ENCODE measurements around the gene SPOCK3.

GRCh38 chr4:166723532-166724140 lies 510.7 kb downstream of the SPOCK3 start:
- TF ChIP-seq, protein P1, sequence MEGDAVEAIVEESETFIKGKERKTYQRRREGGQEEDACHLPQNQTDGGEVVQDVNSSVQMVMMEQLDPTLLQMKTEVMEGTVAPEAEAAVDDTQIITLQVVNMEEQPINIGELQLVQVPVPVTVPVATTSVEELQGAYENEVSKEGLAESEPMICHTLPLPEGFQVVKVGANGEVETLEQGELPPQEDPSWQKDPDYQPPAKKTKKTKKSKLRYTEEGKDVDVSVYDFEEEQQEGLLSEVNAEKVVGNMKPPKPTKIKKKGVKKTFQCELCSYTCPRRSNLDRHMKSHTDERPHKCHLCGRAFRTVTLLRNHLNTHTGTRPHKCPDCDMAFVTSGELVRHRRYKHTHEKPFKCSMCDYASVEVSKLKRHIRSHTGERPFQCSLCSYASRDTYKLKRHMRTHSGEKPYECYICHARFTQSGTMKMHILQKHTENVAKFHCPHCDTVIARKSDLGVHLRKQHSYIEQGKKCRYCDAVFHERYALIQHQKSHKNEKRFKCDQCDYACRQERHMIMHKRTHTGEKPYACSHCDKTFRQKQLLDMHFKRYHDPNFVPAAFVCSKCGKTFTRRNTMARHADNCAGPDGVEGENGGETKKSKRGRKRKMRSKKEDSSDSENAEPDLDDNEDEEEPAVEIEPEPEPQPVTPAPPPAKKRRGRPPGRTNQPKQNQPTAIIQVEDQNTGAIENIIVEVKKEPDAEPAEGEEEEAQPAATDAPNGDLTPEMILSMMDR (IDR thresholded peaks at IDR 0.05), result no peak
- TF ChIP-seq BCL3 (IDR thresholded peaks at IDR 0.05) (no peak), RAD21 (conservative IDR thresholded peaks at IDR 0.05 in 1 of 2, IDR thresholded peaks at IDR 0.05 in 1 of 2) (no peak), KDM1A (IDR thresholded peaks at IDR 0.05; ENCODE audit: low read depth) (no peak), GATA3 (IDR thresholded peaks at IDR 0.05; ENCODE audit: borderline replicate concordance) (no peak), HOXA7 (CRISPR knock-in tag; IDR thresholded peaks at IDR 0.05) (no peak), POLR2A (IDR thresholded peaks at IDR 0.05; ENCODE audit: low read length) (no peak), HOXB5 (CRISPR knock-in tag; IDR thresholded peaks at IDR 0.05) (no peak), EP300 (IDR thresholded peaks at IDR 0.05) (no peak), MAZ (IDR thresholded peaks at IDR 0.05; ENCODE audit: borderline replicate concordance, low read depth, low read length) (no peak)
- TF ChIP-seq, protein P2, sequence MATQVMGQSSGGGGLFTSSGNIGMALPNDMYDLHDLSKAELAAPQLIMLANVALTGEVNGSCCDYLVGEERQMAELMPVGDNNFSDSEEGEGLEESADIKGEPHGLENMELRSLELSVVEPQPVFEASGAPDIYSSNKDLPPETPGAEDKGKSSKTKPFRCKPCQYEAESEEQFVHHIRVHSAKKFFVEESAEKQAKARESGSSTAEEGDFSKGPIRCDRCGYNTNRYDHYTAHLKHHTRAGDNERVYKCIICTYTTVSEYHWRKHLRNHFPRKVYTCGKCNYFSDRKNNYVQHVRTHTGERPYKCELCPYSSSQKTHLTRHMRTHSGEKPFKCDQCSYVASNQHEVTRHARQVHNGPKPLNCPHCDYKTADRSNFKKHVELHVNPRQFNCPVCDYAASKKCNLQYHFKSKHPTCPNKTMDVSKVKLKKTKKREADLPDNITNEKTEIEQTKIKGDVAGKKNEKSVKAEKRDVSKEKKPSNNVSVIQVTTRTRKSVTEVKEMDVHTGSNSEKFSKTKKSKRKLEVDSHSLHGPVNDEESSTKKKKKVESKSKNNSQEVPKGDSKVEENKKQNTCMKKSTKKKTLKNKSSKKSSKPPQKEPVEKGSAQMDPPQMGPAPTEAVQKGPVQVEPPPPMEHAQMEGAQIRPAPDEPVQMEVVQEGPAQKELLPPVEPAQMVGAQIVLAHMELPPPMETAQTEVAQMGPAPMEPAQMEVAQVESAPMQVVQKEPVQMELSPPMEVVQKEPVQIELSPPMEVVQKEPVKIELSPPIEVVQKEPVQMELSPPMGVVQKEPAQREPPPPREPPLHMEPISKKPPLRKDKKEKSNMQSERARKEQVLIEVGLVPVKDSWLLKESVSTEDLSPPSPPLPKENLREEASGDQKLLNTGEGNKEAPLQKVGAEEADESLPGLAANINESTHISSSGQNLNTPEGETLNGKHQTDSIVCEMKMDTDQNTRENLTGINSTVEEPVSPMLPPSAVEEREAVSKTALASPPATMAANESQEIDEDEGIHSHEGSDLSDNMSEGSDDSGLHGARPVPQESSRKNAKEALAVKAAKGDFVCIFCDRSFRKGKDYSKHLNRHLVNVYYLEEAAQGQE (IDR thresholded peaks at IDR 0.05), result no peak
